ENCODE results near the gene HMG20A. TPM values are rescaled to one million over a fixed set of nuclear protein-coding genes. Genes with fewer than 3 reads are reported as not detected.
A peak's percentile ranks its signal among the peaks of the same experiment; 100 is the strongest.
"Not testable (repeated sequence)": the region's sequence is repeated elsewhere in the genome, so short reads cannot be mapped to it uniquely, and the experiment has no call there.

Gene HMG20A
- 12.6 TPM for total RNA-seq

DNA sequence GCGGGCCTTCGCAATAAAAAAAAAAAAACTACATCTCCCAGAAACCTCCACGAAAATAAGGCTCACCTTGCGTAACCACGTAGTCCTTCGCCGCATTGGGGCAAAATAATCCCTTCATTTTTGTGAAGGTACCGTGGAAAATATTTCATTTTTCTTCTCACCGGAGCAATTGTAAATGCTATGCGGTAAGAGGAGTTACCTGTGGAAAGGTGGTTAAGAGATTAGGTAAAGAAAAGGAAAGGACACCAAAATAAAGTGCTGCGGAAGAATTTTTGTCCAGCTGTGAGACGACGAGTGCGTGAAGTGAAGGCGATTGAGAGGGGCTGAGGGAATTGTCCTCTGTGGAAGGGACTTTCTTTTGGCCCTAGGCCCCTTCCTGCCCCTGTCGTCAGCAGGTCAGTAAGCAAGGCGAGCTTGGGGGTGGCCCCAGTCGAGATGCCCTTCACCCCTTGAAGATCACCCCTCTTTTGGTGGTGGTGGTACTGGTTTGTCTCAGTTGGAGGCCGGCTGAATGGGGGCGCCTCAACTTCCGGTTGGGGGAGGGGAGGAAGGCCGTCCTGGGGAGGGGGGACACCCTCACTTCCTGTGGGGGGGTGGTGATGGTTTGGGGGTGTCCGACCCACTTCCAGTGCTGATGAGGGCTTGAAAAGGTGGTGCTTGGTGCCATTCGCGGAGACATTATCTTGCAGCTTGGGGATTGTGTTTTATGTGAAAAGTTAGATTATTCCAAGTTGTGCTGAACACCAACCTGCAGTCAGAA is at the start of gene HMG20A:
Gene HMG20A (plus strand): TSS at position 279 of the 760 bp plus-strand sequence. CDS start 37,520 bp downstream, outside the sequence.
- ATAC-seq = peak; percentile 47

DNA sequence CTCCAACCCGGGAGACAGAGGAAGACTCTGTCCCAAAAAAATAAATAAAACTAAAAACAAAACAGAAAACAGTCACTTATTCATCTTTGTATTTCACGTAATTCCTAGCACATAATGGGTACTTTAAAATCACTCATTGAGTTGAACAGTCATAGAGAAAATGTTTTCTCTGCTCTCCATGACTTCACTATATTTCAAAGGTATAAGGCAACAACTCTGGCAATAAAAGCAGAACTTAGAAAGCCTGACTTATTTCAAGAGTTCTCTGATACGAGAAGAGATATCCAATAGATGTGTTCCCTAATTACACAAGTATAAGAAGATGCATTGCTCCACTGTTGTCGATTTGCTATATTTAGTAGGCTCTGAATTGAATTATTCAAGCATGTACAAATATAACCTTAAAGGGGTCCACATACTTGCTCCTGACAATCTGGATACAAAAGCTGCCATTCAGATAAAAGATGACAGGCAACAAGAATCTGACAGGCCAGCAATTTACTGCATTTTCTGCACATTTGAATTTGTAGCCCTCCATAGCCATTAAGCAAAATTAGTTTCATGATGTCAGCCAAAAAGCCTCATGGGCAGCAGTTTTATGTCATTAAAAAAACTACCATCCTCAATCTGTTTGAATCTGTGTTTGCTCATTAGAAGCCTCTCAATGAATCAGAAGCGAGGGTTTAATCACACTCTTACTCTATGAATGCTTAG is 48.7 kb upstream of the HMG20A start:
- ATAC-seq = no peak

DNA sequence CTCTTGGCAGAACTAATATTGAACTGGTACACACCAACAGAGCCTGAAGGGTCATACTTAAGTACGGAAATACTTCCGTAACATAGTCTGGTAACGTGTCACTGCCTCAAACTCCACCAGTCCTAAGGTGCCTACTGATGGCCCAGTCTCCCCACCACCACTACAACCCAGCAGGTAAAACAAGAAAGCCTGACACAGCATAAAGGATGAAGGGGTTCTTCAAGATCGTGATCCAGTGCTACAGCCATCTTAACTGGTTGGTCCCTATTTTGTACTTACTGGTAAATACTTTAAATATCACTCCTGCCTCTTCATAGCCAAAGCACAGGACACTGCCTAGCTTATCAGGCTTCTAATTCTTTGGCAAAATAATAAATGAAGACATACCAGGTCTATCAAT is 47.2 kb upstream of the HMG20A start:
- no peak for ATAC-seq

DNA sequence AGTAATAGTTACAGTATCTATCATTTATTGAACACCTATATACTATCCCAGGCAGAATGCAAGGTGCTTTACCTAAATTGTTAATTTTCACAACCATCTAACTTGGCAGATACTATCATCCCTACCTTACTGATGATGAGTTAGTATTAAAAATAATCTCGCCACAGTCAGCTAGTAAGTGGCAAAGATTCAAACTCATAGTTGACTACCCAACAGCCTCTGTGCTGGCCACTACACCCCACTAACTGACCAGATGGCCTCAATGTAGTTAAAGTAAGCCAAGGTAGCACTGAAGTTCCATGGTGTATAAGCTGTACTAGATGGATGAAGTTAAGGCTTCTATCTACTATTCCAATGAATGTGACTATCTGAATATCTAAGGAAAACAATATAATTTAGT is 45.6 kb upstream of the HMG20A start:
- no peak for ATAC-seq

DNA sequence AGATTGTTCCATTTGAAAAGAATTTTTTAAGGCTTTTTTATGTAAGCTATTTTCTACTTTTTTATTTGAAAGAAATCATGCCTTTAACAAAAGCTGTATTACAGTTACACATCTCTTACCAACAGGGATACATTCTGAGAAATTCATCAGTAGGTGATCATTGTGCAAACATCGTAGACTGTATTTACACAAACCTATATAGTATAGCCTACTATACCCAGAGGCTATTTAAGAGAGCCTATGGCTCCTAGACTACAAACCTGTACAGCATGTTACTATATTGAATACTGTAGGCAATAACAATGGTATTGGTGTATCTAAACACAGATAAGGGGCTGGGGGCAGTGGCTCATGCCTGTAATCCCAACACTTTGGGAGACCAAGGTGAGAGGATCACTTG is 43.9 kb upstream of the HMG20A start:
- no peak for ATAC-seq

DNA sequence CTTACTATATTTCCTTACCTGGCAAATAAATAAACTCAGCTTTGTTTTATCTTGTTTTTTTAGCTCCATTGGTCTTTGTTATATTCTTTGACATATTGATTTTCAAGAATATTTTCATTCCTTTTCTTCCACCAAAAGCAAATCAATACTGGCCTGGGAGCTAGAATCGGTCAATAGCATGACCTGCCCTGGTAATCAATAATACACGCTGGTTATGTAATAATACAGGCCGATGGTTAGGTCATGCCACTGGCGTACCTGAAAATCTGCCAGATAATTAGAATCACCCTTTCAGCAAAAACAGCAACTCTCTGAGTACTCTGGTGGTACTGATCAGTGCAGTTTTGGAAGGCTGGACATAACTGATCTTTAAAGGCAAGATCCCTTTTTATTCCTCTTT is 40.7 kb upstream of the HMG20A start:
- ATAC-seq = no peak

DNA sequence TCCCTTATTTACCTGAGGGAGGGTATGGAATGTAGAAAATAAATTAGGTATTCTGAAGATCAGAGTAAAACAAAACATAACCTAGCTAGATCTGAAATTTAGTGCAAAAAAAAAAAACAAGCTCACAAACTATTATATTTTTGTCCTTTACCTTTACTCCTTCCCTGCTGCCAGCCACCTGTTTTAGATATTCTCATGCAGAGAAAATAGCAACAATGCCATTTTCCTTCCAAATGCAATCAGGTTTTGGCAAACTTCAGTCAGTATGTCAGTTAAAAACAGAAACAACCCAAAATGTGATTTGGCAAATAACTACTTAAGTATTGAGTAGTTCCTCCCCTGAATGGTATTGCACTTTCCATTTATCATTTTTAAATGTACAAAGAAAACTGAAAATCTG is 36.6 kb upstream of the HMG20A start:
- ATAC-seq = no peak

DNA sequence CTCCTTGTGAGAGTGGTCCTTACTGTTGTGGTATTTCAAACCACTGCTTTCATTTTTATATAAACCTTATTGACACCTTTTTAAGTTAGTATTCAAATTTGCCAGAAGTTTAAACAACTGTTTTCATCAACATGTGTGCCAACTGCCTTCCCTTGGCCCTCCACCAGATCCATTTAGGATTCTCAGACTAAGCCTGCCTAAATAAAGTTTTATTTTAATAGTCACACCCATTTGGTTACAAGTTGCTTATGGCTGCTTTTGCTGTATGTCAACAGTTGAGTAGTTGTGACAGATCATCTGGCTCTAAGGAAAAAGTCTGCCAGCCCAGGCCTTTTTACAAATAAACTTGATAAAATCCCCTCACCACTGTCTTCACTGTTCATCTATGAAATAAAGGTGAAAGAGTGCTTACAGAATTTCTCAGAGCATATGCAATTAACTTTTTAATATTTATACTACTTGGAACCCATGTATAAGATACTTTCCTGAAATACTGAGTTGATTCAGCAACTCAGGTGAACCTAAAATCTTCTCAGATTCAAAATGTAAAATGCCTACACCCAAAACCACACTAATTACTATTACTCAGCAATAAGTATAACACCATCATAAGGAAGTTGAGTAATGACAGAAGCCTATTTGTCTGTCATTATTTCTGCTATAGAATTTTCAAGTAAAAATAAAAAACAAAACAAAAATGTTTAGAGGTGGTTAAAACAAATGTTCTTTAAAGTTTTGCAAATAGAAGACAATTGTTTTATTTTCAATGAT is 35.9 kb upstream of the HMG20A start:
- no peak for ATAC-seq

DNA sequence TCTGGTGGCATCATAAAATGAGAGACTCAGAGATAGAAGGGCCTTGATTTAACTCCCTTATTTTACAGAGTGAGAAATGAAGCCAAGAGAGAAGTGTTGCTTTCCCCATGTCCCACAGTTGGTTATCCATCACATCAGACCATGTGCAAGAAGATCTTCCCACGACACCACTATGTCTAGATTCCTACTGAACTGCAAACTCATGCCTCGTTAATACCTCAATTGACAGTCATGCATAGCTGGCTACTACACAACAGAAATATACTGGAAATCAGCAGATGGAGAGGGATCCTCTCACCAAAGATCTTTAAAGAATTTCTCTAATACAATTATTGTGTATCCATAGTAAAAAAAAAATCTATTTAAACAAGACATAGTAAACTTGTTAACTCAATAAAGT is 34.1 kb upstream of the HMG20A start:
- ATAC-seq = no peak

DNA sequence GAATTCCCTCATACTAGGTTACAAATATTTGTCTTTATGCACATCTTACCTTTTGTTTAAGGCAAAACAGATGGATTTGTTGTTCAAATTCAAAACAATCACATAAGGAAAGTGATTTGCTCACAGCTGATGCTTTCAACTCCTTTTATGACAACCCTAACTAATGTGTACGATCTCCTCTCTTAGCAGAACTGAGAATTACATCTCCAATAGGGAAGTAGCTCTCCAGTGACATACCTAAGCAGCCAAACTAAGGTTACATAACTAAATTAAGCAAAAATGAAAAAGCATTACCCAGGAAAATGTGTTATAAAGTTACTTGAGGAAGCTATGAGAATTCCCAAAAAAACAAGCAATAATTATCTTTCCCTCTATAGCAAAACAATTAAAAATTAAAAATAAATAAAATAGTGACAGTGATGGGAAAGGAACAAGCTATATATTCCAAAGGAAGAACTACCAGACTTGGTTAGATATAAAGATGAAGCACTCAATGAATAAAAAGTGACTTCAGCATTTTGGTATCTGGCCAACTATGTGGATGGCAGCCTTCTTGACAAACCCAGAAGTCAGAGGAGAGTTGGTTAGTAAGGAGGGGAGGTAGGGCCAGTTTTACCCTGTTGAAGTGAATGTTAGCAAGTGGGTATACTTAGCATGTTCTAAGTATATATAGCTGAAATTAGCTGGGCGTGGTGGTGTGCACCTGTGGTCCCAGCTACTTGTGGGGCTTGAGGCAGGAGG is 33.2 kb upstream of the HMG20A start:
- no peak for ATAC-seq

DNA sequence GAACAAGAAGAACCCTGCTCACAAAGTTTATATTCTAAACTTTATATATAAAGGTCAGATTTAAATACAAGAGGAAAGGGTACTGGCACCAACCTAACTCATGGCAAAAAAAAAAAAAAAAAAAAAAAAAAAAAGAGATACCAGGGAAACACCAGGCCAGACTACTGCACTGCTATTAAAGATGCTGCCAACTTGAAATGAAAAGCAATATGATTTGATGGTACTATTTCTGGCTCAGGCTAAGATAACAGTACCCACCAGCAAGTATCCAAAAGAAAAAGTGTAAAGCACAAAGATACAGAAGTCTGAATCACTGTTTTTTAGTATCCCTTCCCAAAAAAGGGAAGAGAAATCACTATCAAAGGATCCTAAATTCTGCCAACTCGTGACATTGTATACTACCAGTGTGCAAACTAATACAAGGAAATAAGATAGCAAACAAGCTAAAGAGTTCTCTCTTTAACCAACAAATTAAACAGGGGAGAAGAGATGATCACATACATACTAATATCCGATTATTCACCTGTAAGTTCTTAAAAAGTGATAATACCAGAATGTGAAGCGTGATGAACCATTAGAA is 29.2 kb upstream of the HMG20A start:
- ATAC-seq = no peak

DNA sequence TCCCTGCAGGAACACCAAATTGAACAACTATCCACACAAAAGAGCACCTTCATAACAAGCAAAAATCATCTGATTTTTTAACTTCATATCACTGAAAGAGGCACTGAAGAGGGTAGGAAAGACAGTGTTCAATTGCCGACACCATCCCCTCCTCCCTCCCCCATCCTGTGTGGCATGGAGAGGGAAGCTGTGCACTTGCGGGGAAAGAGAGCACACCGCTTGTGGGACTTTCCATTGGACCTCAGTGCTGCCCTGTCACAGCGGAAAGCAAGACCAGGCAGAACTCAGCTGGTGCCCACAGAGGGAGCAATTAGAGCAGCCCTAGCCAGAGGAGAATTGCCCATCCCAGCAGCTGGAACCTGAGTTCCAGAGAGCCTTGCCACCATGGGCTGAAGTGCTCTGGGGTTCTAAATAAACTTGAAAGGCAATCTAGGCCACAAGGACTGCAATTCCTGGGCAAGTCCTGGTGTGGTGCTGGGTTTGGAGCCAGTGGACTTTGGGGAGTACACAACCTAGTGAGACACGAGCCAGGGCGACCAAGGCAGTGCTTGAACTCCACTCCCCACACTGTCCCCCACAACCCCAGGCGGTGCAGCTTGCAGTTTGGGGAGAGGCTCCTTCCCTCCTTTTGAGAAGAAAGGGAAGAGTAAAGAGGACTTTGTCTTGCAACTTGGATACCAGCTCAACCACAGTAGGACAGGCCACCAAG is 27.8 kb upstream of the HMG20A start:
- no peak for ATAC-seq

DNA sequence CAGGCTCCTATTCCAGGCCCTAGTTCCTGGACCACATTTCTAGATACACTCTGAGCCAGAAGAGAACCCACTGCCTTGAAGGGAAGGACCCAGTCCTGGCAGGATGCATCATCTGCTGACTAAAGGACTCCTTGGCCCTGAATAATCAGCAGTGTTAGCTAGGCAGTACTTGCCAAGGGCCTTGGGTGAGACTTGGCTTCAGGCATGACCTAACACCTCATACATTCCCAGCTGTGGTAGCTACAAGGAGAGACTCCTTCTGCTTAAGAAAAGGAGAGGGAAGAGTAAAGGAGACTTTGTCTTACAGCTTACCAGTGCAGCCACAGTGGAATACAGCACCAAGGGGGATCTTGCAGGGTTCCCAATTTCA is 27.2 kb upstream of the HMG20A start:
- ATAC-seq = no peak

DNA sequence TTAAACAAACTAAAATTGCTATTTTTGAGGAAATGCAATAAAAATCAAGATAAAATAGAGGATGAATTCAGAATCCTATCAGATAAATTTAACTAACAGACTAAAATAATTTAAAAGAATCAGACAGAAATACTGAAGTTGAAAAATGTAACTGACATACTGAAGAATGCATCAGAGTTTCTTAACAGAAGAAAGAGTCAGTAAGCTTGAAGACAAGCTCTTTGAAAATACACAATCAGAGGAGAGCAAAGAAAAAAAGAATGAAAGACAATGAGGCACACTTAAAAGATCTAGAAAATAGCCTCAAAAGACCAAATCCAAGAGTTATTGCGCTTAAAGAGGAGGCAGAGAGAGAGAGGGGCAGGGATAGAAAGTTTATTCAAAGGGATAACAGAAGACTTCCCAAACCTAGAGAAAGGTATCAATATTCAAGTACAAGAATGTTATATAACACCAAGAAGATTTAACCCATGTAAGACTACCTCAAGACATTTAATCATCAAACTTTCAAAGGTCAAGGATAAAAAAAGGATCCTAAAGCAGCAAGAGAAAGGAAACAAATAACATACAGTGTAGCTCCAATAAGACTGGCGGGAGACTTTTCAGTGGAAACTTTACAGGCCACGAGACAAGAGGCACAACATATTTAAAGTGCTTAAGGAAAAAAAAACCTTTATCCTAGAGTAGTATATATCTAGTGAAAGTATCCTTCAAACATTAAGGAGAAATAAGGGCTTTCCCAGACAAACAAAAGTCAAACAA is 25.5 kb upstream of the HMG20A start:
- no peak for ATAC-seq

DNA sequence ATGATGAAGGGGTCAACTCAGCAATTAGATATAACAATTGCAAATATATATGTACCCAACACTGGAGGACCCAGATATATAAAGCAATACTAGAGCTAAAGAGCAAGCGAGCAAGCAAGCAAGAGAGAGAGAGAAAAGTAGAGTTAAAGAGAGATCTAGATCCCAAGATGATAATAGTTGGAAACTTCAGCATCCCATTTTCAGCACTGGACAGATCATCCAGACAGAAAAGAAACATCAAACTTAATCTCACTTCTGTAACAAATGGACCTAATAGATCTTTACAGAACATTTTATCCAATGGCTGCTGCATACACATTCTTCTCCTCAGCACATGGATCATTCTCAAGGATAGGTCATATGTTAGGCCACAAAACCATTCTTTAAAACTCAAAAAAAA is 24.0 kb upstream of the HMG20A start:
- ATAC-seq = no peak

DNA sequence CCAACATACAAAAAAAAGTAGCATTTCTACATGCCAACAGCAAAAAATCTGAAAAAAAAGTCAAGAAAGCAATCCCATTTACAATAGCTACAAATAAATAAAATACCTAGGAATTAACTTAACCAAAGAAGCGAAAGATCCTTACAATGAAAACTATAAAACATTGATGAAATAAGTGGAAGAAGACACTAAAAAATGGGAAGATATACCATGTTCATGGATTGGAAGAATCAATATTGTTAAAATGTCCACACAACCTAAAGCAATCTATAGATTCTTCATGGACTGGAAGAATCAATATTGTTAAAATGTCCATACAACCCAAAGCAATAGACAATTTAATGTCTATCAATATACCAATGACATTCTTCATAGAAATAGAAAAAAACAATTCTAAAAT is 21.8 kb upstream of the HMG20A start:
- ATAC-seq = no peak

DNA sequence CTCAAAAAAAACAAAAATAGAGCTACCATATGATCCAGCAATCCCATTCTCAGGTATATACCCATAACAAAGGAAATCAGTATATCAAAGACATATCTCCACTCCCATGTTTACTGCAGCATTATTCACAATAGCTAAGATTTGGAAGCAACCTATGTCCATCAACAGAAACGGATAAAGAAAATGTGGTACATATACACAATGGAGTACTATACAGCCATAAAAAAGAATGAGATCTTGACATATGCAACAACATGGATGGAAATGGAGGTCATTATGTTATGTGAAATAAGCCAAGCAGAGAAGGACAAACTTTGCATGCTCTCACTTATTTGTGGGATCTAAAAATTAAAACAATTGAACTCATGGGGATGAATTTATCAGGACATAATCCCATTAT is 20.4 kb upstream of the HMG20A start:
- ATAC-seq = no peak

DNA sequence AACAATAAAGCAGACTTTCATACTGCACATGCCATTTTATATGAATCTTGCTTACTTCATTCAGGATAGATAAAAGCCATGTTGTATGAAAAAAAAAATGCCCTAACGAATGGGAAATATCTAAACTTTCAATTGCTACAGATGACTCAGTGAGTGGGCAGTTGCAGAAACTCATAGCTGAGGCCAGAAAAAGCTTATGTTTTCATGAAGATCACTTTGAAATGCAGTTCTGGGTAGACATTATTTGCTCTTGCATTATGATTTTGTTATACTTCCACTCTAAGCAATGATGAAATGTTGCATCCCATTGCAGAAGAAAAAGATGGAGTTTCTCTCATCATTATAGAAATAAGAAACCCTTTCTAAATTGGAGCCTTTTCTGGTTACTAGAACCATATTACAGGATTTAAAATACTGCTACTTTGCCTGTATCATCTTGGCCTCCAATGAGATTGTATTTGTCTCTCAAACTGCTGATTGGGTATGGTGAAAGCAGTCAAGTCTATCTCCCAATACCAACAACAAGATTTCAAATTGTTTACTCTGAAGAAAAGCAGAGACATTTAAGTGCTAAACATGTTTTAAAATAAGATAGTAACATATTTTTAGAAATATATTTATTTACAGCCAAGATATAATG is 17.8 kb upstream of the HMG20A start:
- no peak for ATAC-seq

DNA sequence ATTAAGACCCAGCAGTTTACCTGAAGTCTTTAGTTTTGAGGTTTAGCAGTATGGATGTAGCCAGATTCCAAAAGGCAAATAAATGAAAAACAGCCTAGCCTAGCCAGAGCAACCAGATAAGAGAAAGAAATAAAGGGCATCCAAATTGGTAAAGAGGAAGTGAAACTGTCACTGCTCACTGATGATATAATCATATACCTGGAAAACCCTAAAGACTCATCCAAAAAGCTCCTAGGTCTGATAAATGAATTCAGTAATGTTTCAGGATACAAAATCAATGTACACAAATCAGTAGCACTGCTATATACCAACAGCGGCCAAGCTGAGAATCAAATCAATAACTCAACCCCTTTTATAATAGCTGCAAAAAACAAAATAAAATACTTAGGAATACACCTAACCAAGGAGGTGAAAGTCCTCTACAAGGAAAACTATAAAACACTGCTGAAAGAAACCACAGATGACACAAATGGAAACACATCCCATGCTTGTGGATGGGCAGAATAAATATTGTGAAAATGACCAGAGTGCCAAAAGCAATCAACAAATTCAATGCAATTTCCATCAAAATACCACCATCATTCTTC is 14.4 kb upstream of the HMG20A start:
- not testable (repeated sequence) for ATAC-seq

DNA sequence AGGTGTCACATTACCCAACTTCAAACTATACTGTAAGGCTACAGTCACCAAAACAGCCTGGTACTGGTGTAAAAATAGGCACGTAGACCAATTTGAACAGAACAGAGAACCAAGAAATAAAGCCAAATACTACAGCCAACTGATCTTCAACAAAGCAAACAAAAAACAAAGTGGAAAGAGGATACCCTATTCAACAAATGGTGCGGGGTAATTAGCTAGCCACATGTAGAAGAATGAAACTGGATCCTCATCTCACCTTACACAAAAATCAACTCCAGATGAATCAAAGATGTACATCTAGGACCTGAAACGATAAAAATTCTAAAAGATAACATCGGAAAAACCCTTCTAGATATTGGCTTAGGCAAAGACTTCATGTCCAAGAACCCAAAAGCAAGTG is 13.8 kb upstream of the HMG20A start:
- no peak for ATAC-seq

Data from esophagus mucosa (tissue), 1 donor.